D721Med (cell line): ENCODE measurements around the gene SLC12A7.

ENCODE experiments used
- DNase-seq: peaks from one replicate; pipeline ENCODE4 v3.0.0; 2011; ENCODE audit warnings: low spot score; ENCODE audit not compliant: insufficient read length
- FAIRE-seq: peaks from 2 replicates; lab custom pipeline; 2011; peaks lifted over from hg19 to GRCh38; lab: Jason Lieb, UNC
- TF ChIP-seq, protein P1 (sequence below): IDR thresholded peaks from 2 replicates; pipeline ENCODE4 v1.5.1; 2012; ENCODE audit warnings: mild to moderate bottlenecking, control low read depth; ENCODE audit not compliant: insufficient read depth; ENCODE audit errors: missing control alignments

The SLC12A7 gene

GRCh38 chr5:1033178-1033577 is 78.7 kb downstream of the SLC12A7 start:
- TF ChIP-seq, protein P1, sequence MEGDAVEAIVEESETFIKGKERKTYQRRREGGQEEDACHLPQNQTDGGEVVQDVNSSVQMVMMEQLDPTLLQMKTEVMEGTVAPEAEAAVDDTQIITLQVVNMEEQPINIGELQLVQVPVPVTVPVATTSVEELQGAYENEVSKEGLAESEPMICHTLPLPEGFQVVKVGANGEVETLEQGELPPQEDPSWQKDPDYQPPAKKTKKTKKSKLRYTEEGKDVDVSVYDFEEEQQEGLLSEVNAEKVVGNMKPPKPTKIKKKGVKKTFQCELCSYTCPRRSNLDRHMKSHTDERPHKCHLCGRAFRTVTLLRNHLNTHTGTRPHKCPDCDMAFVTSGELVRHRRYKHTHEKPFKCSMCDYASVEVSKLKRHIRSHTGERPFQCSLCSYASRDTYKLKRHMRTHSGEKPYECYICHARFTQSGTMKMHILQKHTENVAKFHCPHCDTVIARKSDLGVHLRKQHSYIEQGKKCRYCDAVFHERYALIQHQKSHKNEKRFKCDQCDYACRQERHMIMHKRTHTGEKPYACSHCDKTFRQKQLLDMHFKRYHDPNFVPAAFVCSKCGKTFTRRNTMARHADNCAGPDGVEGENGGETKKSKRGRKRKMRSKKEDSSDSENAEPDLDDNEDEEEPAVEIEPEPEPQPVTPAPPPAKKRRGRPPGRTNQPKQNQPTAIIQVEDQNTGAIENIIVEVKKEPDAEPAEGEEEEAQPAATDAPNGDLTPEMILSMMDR: no peak
- FAIRE-seq (no peak), DNase-seq (no peak)

DNA sequence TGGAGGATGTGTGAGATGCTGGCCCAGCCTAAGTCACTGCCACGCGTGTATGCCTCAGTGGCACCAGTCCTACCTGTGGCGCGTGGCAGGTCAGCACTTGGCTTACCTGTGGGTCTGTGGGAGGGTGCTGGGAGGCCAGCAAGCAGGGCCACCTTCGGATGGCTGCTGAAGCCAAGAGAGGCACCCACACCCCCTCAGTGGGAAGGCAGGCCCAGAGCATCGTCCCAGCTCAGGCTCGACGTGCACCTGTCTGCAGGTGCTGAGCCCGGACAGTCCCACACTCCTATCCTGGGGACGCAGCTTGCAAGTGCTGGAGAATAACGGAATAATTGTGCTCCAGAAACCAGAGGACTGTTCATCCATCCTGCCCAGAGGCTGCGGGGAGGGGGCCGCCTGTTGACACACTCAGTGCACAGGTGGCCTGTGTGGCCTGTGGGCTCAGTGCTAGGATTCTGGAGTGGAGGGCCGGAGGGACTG is 79.3 kb downstream of the SLC12A7 start:
- DNase-seq: peak; percentile 7
- FAIRE-seq: no peak
- TF ChIP-seq, protein P1: no peak

DNA sequence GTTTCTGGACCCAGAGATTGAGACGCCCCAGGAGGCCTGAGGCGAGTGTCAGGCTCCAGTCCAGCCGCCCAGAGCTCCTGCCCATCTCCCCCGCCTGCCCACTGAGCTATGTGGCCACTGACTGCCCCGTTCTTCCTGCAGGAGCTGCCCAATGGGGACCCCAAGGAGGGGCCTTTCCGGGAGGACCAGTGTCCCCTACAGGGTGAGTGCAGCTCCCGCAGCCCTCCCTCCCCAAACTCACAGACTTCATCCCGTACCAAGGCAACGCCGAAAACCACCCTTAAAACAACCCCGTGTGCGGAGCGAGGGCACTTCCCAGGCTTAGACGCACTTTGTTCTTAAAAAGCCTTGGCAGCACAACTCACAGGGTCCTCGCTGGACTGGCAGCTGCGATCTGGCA is 79.9 kb downstream of the SLC12A7 start:
- peak; percentile 7 for DNase-seq
- TF ChIP-seq, protein P1: no peak
- FAIRE-seq: no peak

- TF ChIP-seq, protein P1: no peak
- FAIRE-seq (no peak), DNase-seq (peak; percentile 9)
These were observed 80.4 kb downstream of the SLC12A7 start for GRCh38 chr5:1031306-1031959.

DNA sequence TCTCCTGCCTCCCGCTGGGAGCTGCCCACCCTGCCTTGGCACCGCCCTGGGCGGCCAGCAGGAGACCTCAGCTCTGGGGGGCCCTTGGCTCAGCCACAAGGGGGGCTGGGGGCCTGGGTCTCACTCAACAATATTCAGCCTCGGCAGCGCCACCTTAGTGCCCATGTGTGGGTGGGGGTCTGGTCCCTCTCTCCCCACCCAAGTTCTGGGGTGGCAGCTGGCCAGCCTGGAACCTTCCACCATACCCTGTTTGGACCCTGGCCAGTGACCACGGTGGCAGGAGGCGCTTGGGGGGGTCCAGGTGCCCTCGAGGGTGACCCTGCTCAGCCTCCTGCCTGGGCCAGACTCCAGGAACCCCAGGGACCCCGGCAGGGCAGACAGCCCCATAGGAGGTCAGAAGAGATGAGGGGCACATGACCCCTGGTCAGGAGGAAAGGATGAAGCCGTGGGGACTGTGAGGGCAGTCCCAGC is 81.0 kb downstream of the SLC12A7 start:
- DNase-seq (peak; percentile 5), FAIRE-seq (no peak)
- TF ChIP-seq, protein P1: no peak

GRCh38 chr5:1029945-1030625 is 81.8 kb downstream of the SLC12A7 start:
- DNase-seq: peak; percentile 6
- no peak for FAIRE-seq
- TF ChIP-seq, protein P1: no peak
